ENCODE data around the gene LAMB4.
"Not testable (repeated sequence)": the region's sequence is repeated elsewhere in the genome, so short reads cannot be mapped to it uniquely, and the experiment has no call there.

LAMB4 gene

GRCh38 chr7:108037741-108038140, 92.4 kb downstream of the LAMB4 start:
- DNase-seq = no peak

- DNase-seq = no peak
Observed at GRCh38 chr7:108037140-108037539, 93.0 kb downstream of the LAMB4 start.

- no peak for DNase-seq
Observed at GRCh38 chr7:108034586-108034985, 95.6 kb downstream of the LAMB4 start.

- DNase-seq = no peak
Observed at GRCh38 chr7:108033776-108034497, 96.2 kb downstream of the LAMB4 start.

GRCh38 chr7:108033309-108033708, 96.9 kb downstream of the LAMB4 start:
- not testable (repeated sequence) for DNase-seq

GRCh38 chr7:108030516-108030915, 99.6 kb downstream of the LAMB4 start:
- no peak for DNase-seq

GRCh38 chr7:108029034-108029433, 101.1 kb downstream of the LAMB4 start:
- DNase-seq = no peak

GRCh38 chr7:108028111-108028510, 102.0 kb downstream of the LAMB4 start:
- no peak for DNase-seq

GRCh38 chr7:108027239-108027638, 102.9 kb downstream of the LAMB4 start:
- no peak for DNase-seq

- DNase-seq = no peak
Observed at GRCh38 chr7:108026647-108027046, 103.5 kb downstream of the LAMB4 start.

GRCh38 chr7:108026116-108026515, 104.0 kb downstream of the LAMB4 start:
- no peak for DNase-seq

- DNase-seq = no peak
Observed at GRCh38 chr7:108024538-108024937, 105.6 kb downstream of the LAMB4 start.

- no peak for DNase-seq
Observed at GRCh38 chr7:108020585-108020984, 109.6 kb downstream of the LAMB4 start.

- no peak for DNase-seq
Observed at GRCh38 chr7:108018668-108019067, 111.5 kb downstream of the LAMB4 start.

- no peak for DNase-seq
Observed at GRCh38 chr7:108017776-108018151, 112.4 kb downstream of the LAMB4 start.

- no peak for DNase-seq
Observed at GRCh38 chr7:108016841-108017775, 113.1 kb downstream of the LAMB4 start.

GRCh38 chr7:108015740-108016139, 114.4 kb downstream of the LAMB4 start:
- DNase-seq = no peak

- no peak for DNase-seq
Observed at GRCh38 chr7:108014747-108015682, 115.1 kb downstream of the LAMB4 start.

- no peak for DNase-seq
Observed at GRCh38 chr7:108014215-108014614, 115.9 kb downstream of the LAMB4 start.

- DNase-seq = no peak
Observed at GRCh38 chr7:108012499-108013430, 117.4 kb downstream of the LAMB4 start.

GRCh38 chr7:108010377-108010776, 119.8 kb downstream of the LAMB4 start:
- DNase-seq = no peak

GRCh38 chr7:108009873-108010272, 120.3 kb downstream of the LAMB4 start:
- no peak for DNase-seq

Data from CD4-positive, alpha-beta T cell treated with Interleukin-17A for 4 hours (primary cell).